HepG2 (cell line): ENCODE measurements around the gene LDLRAD4.

ENCODE experiments used
- DR1 ChIP-seq: sonication (generic); formaldehyde crosslinking; IDR thresholded peaks from 2 replicates; pipeline ENCODE4 v1.8.0; 2021; ENCODE audit warnings: mild to moderate bottlenecking, missing genetic modification reagents, inconsistent platforms
- EP300 ChIP-seq, 3 experiments: sonication (generic) in 1 of 3; formaldehyde crosslinking in 1 of 3; IDR thresholded peaks; 2 replicates each; pipeline versions ENCODE4 v1.5.1 to v1.6.1; 2011 to 2020; ENCODE audit warnings: low read depth in 2 of 3, low read length in 2 of 3, borderline replicate concordance in 1 of 3, improper control_type of control experiment in 1 of 3, mild to moderate bottlenecking in 1 of 3, missing genetic modification reagents in 1 of 3, moderate library complexity in 1 of 3
- JUNB ChIP-seq: sonication (generic); formaldehyde crosslinking; IDR thresholded peaks from 2 replicates; pipeline ENCODE4 v1.8.0; 2022; ENCODE audit warnings: missing genetic modification reagents, mild to moderate bottlenecking, borderline replicate concordance
- PHB2 ChIP-seq: fragments of 450-650 bp; IDR thresholded peaks from 2 replicates; pipeline ENCODE4 v1.6.1; 2018; ENCODE audit not compliant: partially characterized antibody
- POLR2A ChIP-seq, 2 experiments: IDR thresholded peaks; 2 replicates each; pipeline ENCODE4 v1.6.1; 2011; ENCODE audit warnings: low read depth in 2 of 2, low read length in 2 of 2, mild to moderate bottlenecking in 1 of 2, moderate library complexity in 1 of 2; ENCODE audit not compliant: insufficient read depth in 1 of 2
- TAF1 ChIP-seq: sonication (generic); formaldehyde crosslinking; IDR thresholded peaks from 2 replicates; pipeline ENCODE4 v1.4.0; 2020; ENCODE audit warnings: missing genetic modification reagents
- ZC3H4 ChIP-seq: sonication (generic); formaldehyde crosslinking; IDR thresholded peaks from 2 replicates; pipeline ENCODE4 v1.4.0; 2020; ENCODE audit warnings: missing genetic modification reagents, borderline replicate concordance
- ZKSCAN8 ChIP-seq: IDR thresholded peaks from 2 replicates; pipeline ENCODE4 v1.6.1; 2016; ENCODE audit warnings: borderline replicate concordance, missing genetic modification reagents, missing compliant biosample characterization
- ZNF446 ChIP-seq: sonication (generic); formaldehyde crosslinking; IDR thresholded peaks from 2 replicates; pipeline ENCODE4 v1.5.0; 2020; ENCODE audit warnings: mild to moderate bottlenecking, missing genetic modification reagents
- ZSCAN22 ChIP-seq: sonication (generic); formaldehyde crosslinking; IDR thresholded peaks from 2 replicates; pipeline ENCODE4 v1.4.0; 2020; ENCODE audit warnings: mild to moderate bottlenecking, missing genetic modification reagents
- TF ChIP-seq, protein P1 (sequence below): sonication (generic); formaldehyde crosslinking; conservative IDR thresholded peaks from 2 replicates; pipeline ENCODE4 v1.8.0; 2022; ENCODE audit warnings: low read depth, missing genetic modification reagents

DNA sequence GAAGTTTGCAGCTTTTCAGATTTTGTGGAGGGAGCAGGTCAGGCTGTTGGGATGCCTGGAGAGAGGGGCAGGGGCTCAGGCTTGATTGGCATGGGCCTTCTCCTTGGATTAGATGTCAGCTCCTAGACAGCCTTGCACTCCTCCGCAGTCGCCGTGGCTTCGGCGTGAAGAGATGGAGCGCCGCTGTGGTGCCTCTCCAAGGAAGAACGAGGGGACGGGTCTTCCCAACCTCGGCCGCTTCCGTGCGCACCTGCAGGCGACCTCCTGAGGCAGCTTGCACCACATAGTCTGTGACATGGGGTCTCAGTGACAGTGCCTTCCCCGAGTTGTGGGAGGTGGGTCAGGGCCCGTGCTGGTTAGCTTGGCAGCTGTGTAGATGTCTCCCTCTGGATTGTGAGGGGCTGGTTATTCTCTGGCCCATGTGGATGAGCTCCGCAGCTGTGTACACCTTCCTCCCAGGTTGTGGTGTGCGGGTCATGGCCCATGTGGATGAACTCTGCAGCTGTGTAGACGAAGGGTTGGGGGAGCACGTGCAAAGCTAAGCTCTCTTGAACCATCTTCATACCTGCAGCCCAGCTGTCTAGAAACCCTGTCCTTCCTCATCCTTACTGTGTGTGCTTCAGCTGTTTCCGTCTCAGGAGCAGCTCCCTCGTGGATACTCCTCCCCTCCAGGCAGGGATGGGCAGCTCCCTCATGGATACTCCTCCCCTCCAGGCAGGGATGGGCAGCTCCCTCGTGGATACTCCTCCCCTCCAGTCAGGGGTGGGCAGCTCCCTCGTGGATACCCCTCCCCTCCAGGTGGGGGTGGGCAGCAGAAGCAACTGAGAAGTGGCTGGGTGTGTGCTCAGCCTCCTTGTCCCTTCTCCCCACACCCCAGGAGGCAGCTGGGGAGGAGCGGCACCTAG lies 170.3 kb downstream of the LDLRAD4 start:
- TF ChIP-seq TAF1 (CRISPR knock-in tag) = no peak
- no peak for TF ChIP-seq ZKSCAN8 (CRISPR knock-in tag)
- TF ChIP-seq ZNF446 (CRISPR knock-in tag) = no peak
- no peak for TF ChIP-seq ZC3H4 (CRISPR knock-in tag)
- TF ChIP-seq JUNB (CRISPR knock-in tag) = no peak
- TF ChIP-seq, protein P1, sequence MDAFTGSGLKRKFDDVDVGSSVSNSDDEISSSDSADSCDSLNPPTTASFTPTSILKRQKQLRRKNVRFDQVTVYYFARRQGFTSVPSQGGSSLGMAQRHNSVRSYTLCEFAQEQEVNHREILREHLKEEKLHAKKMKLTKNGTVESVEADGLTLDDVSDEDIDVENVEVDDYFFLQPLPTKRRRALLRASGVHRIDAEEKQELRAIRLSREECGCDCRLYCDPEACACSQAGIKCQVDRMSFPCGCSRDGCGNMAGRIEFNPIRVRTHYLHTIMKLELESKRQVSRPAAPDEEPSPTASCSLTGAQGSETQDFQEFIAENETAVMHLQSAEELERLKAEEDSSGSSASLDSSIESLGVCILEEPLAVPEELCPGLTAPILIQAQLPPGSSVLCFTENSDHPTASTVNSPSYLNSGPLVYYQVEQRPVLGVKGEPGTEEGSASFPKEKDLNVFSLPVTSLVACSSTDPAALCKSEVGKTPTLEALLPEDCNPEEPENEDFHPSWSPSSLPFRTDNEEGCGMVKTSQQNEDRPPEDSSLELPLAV (CRISPR knock-in tag) = no peak
- no peak for TF ChIP-seq DR1 (CRISPR knock-in tag)
- TF ChIP-seq ZSCAN22 = no peak
- no peak for TF ChIP-seq POLR2A (IDR thresholded peaks at IDR 0.05; ENCODE audit: insufficient read depth in 1 of 2, low read depth in 2 of 2, low read length in 2 of 2)
- TF ChIP-seq PHB2 = no peak
- TF ChIP-seq EP300 (IDR thresholded peaks at IDR 0.05; ENCODE audit: low read depth in 2 of 2, low read length in 2 of 2) = no peak
- TF ChIP-seq EP300 (CRISPR knock-in tag; IDR thresholded peaks at IDR 0.05; ENCODE audit: borderline replicate concordance) = no peak
